Measurements from ENCODE around the gene PIP5KL1. TPM values are rescaled to one million over a fixed set of nuclear protein-coding genes. Genes with fewer than 3 reads are reported as not detected.

Gene PIP5KL1
- polyA plus RNA-seq, 1 donor (not counting 4 experiments of a cell fraction or from before 2014, with no cell fraction given): 4.4 TPM

- Histone ChIP-seq H3K79me2 (ENCODE audit: control insufficient read depth, insufficient read depth, low read length) (no peaks in the 10 kb centered on the region), H3K4me1 (ENCODE audit: control insufficient read depth, extremely low read depth, insufficient read depth, low read length) (no peaks in the 10 kb centered on the region), H3K9ac (ENCODE audit: control insufficient read depth, extremely low read depth, insufficient read depth, low read length) (no peak overlapping the region), H2AFZ (ENCODE audit: control insufficient read depth, low read length) (no peak overlapping the region), H3K9me3 (ENCODE audit: control insufficient read depth, low read depth, low read length) (peaks cover 13% of the 10 kb centered on the region), H3K27me3 (ENCODE audit: control insufficient read depth, extremely low read depth, insufficient read depth, low read length) (no peaks in the 10 kb centered on the region), H3K9me1 (ENCODE audit: control insufficient read depth, extremely low read depth, insufficient read depth, low read length) (no peaks in the 10 kb centered on the region), H3K36me3 (ENCODE audit: control insufficient read depth in 2 of 2, extremely low read depth in 1 of 2, insufficient read depth in 2 of 2, low read length in 2 of 2) (peaks cover 30 to 40% of the 10 kb centered on the region in 2 experiments), H3K27ac (ENCODE audit: control insufficient read depth, insufficient read depth, low read length) (no peak overlapping the region), H3K4me2 (ENCODE audit: control insufficient read depth, extremely low read depth, insufficient read depth, low read depth, low read length) (no peak overlapping the region), H3K4me3 (ENCODE audit: control insufficient read depth in 2 of 3, extremely low read depth in 1 of 3, insufficient read depth in 2 of 3, low read depth in 1 of 3, low read length in 3 of 3) (no peak overlapping the region), H4K20me1 (ENCODE audit: control insufficient read depth, extremely low read depth, insufficient read depth, low read length) (no peaks in the 10 kb centered on the region)
- TF ChIP-seq, protein P1, sequence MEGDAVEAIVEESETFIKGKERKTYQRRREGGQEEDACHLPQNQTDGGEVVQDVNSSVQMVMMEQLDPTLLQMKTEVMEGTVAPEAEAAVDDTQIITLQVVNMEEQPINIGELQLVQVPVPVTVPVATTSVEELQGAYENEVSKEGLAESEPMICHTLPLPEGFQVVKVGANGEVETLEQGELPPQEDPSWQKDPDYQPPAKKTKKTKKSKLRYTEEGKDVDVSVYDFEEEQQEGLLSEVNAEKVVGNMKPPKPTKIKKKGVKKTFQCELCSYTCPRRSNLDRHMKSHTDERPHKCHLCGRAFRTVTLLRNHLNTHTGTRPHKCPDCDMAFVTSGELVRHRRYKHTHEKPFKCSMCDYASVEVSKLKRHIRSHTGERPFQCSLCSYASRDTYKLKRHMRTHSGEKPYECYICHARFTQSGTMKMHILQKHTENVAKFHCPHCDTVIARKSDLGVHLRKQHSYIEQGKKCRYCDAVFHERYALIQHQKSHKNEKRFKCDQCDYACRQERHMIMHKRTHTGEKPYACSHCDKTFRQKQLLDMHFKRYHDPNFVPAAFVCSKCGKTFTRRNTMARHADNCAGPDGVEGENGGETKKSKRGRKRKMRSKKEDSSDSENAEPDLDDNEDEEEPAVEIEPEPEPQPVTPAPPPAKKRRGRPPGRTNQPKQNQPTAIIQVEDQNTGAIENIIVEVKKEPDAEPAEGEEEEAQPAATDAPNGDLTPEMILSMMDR (optimal IDR thresholded peaks at IDR 0.05 in 1 of 3, IDR thresholded peaks at IDR 0.05 in 1 of 3, conservative IDR thresholded peaks at IDR 0.05 in 1 of 3; ENCODE audit: extremely low read depth in 1 of 3, insufficient read depth in 2 of 3, low read length in 3 of 3): no peak
- no peak for TF ChIP-seq EZH2 (IDR thresholded peaks at IDR 0.05; ENCODE audit: low read length)
- dilution Hi-C loops (cut with MboI; ENCODE audit: extremely low pct_ligation_motif_present, low sequenced_read_pairs): no loop called here
- DNase-seq (ENCODE audit: low read depth, low spot score) (no peak), FAIRE-seq (no peak)
Observed at GRCh38 chr9:127890053-127890452, 40.5 kb downstream of the PIP5KL1 start.

DNA sequence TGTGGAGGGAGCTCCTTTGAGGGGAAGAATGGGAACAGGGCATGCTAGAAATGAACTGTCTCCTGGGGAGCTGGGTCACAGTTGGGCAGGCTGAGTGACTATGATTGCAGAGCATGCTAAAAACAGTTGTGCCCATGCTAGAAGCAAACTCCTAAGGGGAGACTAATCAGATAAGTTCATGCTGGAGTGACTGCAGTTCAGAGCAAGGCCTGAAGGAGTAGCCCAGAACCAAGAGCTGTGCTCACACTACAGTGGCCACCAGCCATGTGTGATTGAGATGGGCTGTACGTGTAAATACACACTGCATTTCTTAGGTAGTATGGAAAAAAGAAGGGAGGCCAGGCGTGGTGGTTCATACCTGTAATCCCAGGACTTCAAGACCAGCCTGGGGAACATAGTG lies 42.8 kb downstream of the PIP5KL1 start:
- no peak overlapping the region for H3K4me3 ChIP-seq (ENCODE audit: control insufficient read depth in 2 of 3, extremely low read depth in 1 of 3, insufficient read depth in 2 of 3, low read depth in 1 of 3, low read length in 3 of 3)
- dilution Hi-C loops (cut with MboI; ENCODE audit: extremely low pct_ligation_motif_present, low sequenced_read_pairs): no loop called here
- FAIRE-seq (no peak), DNase-seq (ENCODE audit: low read depth, low spot score) (no peak)
- H3K9me3 ChIP-seq (ENCODE audit: control insufficient read depth, low read depth, low read length): peaks cover under 1% of the 10 kb centered on the region
- H3K36me3 ChIP-seq (ENCODE audit: control insufficient read depth in 2 of 2, extremely low read depth in 1 of 2, insufficient read depth in 2 of 2, low read length in 2 of 2): peaks cover 11 to 17% of the 10 kb centered on the region in 2 experiments
- H3K9me1 ChIP-seq (ENCODE audit: control insufficient read depth, extremely low read depth, insufficient read depth, low read length): no peaks in the 10 kb centered on the region
- TF ChIP-seq, protein P1 (optimal IDR thresholded peaks at IDR 0.05 in 1 of 3, IDR thresholded peaks at IDR 0.05 in 1 of 3, conservative IDR thresholded peaks at IDR 0.05 in 1 of 3; ENCODE audit: extremely low read depth in 1 of 3, insufficient read depth in 2 of 3, low read length in 3 of 3): peak in 2 of 3 experiments; percentile 20 to 25
- TF ChIP-seq EZH2 (IDR thresholded peaks at IDR 0.05; ENCODE audit: low read length): no peak
- H3K4me2 ChIP-seq (ENCODE audit: control insufficient read depth, extremely low read depth, insufficient read depth, low read depth, low read length): no peak overlapping the region
- H3K79me2 ChIP-seq (ENCODE audit: control insufficient read depth, insufficient read depth, low read length): no peaks in the 10 kb centered on the region
- no peak overlapping the region for H3K27ac ChIP-seq (ENCODE audit: control insufficient read depth, insufficient read depth, low read length)
- no peaks in the 10 kb centered on the region for H3K27me3 ChIP-seq (ENCODE audit: control insufficient read depth, extremely low read depth, insufficient read depth, low read length)
- H2AFZ ChIP-seq (ENCODE audit: control insufficient read depth, low read length): no peak overlapping the region
- H3K9ac ChIP-seq (ENCODE audit: control insufficient read depth, extremely low read depth, insufficient read depth, low read length): no peak overlapping the region
- H3K4me1 ChIP-seq (ENCODE audit: control insufficient read depth, extremely low read depth, insufficient read depth, low read length): no peaks in the 10 kb centered on the region
- H4K20me1 ChIP-seq (ENCODE audit: control insufficient read depth, extremely low read depth, insufficient read depth, low read length): no peaks in the 10 kb centered on the region

Data from keratinocyte (primary cell).